Endothelial cell of umbilical vein (primary cell): Measurements from ENCODE around the gene TMEM138. TPM values are rescaled to one million over a fixed set of nuclear protein-coding genes. Genes with fewer than 3 reads are reported as not detected.

Experiments used
- BruUV-seq: library from RNA; stranded (reverse); fragments of 400-500 nt; replicated peaks from 2 replicates; lab custom pipeline; 2021; lab: Mats Ljungman, UMichigan
- CTCF ChIA-PET: fragments of 300-600, 350-600 bp; sonication (Branson Sonifier 250); formaldehyde crosslinking; loops from one replicate; lab custom pipeline; 2021; ENCODE audit warnings: antibody characterized with exemption, inconsistent platforms; lab: Charles Lee
- POLR2A ChIA-PET: fragments of 300-600, 350-600 bp; sonication (Branson Sonifier 250); formaldehyde crosslinking; loops from one replicate; lab custom pipeline; 2021; ENCODE audit warnings: antibody characterized with exemption, inconsistent platforms; lab: Charles Lee
- DNase-seq: peaks from one replicate; pipeline ENCODE4 v3.0.0-alpha.2; 2011; ENCODE audit warnings: low read depth, low spot score
- FAIRE-seq: peaks from 2 replicates; lab custom pipeline; 2011; peaks lifted over from hg19 to GRCh38; lab: Jason Lieb, UNC
- H2AFZ ChIP-seq: 2 replicates; pipeline ENCODE4 v1.6.0; 2012; ENCODE audit warnings: low read depth, low read length, control low read depth, inconsistent platforms
- H3K27ac ChIP-seq: 2 replicates; pipeline ENCODE4 v1.5.1; 2011; ENCODE audit warnings: low read depth, mild to moderate bottlenecking, control low read depth, low read length, moderate library complexity; ENCODE audit not compliant: insufficient read depth
- H3K27me3 ChIP-seq, 2 experiments: 2 replicates each; pipeline versions ENCODE4 v1.6.0 to v1.6.1; 2011; ENCODE audit warnings: low read length in 2 of 2, mixed read lengths in 1 of 2; ENCODE audit not compliant: control insufficient read depth in 2 of 2, insufficient read depth in 2 of 2
- H3K36me3 ChIP-seq, 2 experiments: 2 replicates in 1 of 2; 3 replicates in 1 of 2; pipeline ENCODE4 v1.5.1; 2011; ENCODE audit warnings: low read length in 2 of 2, mild to moderate bottlenecking in 1 of 2, moderate library complexity in 1 of 2; ENCODE audit not compliant: control insufficient read depth in 2 of 2, insufficient read depth in 2 of 2; ENCODE audit errors: extremely low read depth in 1 of 2
- H3K4me1 ChIP-seq: 3 replicates; pipeline ENCODE4 v1.5.1; 2011; ENCODE audit warnings: mild to moderate bottlenecking, low read length; ENCODE audit not compliant: control insufficient read depth, insufficient read depth; ENCODE audit errors: extremely low read depth
- H3K4me2 ChIP-seq: 2 replicates; pipeline ENCODE4 v1.6.1; 2011; ENCODE audit warnings: low read length, control low read depth, mixed read lengths; ENCODE audit not compliant: insufficient read depth
- H3K4me3 ChIP-seq, 3 experiments: fragments of 200-600 bp in 1 of 3; sonication (generic), shearing (Covaris generic) in 1 of 3; replicated peaks in 1 of 3; 2 replicates each; pipeline ENCODE4 v1.5.1; 2011 to 2016; ENCODE audit warnings: control low read depth in 3 of 3, low read length in 3 of 3, mild to moderate bottlenecking in 2 of 3, inconsistent platforms in 1 of 3, low read depth in 1 of 3, moderate library complexity in 1 of 3; ENCODE audit not compliant: insufficient read depth in 1 of 3
- H3K79me2 ChIP-seq: 2 replicates; pipeline ENCODE4 v1.6.0; 2012; ENCODE audit warnings: low read length, inconsistent platforms; ENCODE audit not compliant: control insufficient read depth, insufficient read depth
- H3K9ac ChIP-seq: replicated peaks from 2 replicates; pipeline ENCODE3; 2011; ENCODE audit warnings: low read length, control low read depth; ENCODE audit not compliant: insufficient read depth; ENCODE audit errors: extremely low read depth
- H3K9me1 ChIP-seq: replicated peaks from 3 replicates; pipeline ENCODE4 v1.6.0; 2011; ENCODE audit warnings: mild to moderate bottlenecking, low read length; ENCODE audit not compliant: control insufficient read depth, insufficient read depth; ENCODE audit errors: extremely low read depth
- H3K9me3 ChIP-seq: replicated peaks from 2 replicates; pipeline ENCODE4 v1.5.1; 2012; ENCODE audit warnings: low read length, inconsistent platforms; ENCODE audit not compliant: control insufficient read depth, insufficient read depth
- H4K20me1 ChIP-seq: replicated peaks from 2 replicates; pipeline ENCODE3; 2011; ENCODE audit warnings: mild to moderate bottlenecking, low read length; ENCODE audit not compliant: control insufficient read depth, insufficient read depth; ENCODE audit errors: extremely low read depth
- EZH2 ChIP-seq: IDR thresholded peaks from 2 replicates; pipeline ENCODE4 v1.6.1; 2012; ENCODE audit warnings: borderline replicate concordance, low read depth, mild to moderate bottlenecking, moderate library complexity, low read length, inconsistent platforms; ENCODE audit not compliant: severe bottlenecking
- FOS ChIP-seq: IDR thresholded peaks from 2 replicates; pipeline ENCODE4 v1.6.1; 2011; ENCODE audit warnings: mild to moderate bottlenecking, low read length, moderate library complexity, borderline replicate concordance; ENCODE audit not compliant: insufficient read depth
- POLR2A ChIP-seq: IDR thresholded peaks from 2 replicates; pipeline ENCODE4 v1.6.1; 2012; ENCODE audit warnings: low read depth, mild to moderate bottlenecking, control low read depth, low read length
- POLR2AphosphoS5 ChIP-seq: IDR thresholded peaks from 2 replicates; pipeline ENCODE4 v1.6.1; 2012; ENCODE audit warnings: low read depth, mild to moderate bottlenecking, control low read depth, low read length, moderate library complexity; ENCODE audit not compliant: insufficient read depth
- dilution Hi-C: fragments of 300-500 bp; cut with MboI; formaldehyde crosslinking; loops from one replicate; pipeline ENCODE4 v1.15.0; 2019; ENCODE audit warnings: low sequenced_read_pairs; ENCODE audit not compliant: extremely low pct_ligation_motif_present
- intact Hi-C: fragments of 100-400 bp; cut with micrococcal nuclease; formaldehyde crosslinking; loops from one replicate; pipeline ENCODE4 v1.10.0; 2022
- polyA plus RNA-seq, 4 experiments: library from polyadenylated mRNA; depleted of rRNA in 3 of 4; stranded (reverse) in 3 of 4; unstranded in 1 of 4; fragments of >200 nt; gene quantifications; 2 replicates each; pipeline versions ENCODE4 v1.2.1 to v1.2.3, GENCODE V29; 2011 to 2012; ENCODE audit warnings: missing spikeins in 1 of 4
- total RNA-seq: library from RNA; stranded (reverse); gene quantifications from 2 replicates; pipeline ENCODE4 v1.2.3, GENCODE V29; 2021
- TF ChIP-seq, protein P1 (sequence below), 2 donors: IDR thresholded peaks; 1 replicate in 1 of 2; 2 replicates in 1 of 2; pipeline ENCODE4 v1.5.1; 2011; ENCODE audit warnings: low read length in 2 of 2, mild to moderate bottlenecking in 2 of 2, moderate library complexity in 2 of 2, control low read depth in 1 of 2, inconsistent platforms in 1 of 2, low read depth in 1 of 2; ENCODE audit not compliant: insufficient read depth in 1 of 2; ENCODE audit errors: extremely low read depth in 1 of 2

Gene TMEM138
- total and polyA plus RNA-seq, 2 donors (not counting 3 experiments of a cell fraction or from before 2014, with no cell fraction given) = 37.9 to 60.0 TPM

DNA sequence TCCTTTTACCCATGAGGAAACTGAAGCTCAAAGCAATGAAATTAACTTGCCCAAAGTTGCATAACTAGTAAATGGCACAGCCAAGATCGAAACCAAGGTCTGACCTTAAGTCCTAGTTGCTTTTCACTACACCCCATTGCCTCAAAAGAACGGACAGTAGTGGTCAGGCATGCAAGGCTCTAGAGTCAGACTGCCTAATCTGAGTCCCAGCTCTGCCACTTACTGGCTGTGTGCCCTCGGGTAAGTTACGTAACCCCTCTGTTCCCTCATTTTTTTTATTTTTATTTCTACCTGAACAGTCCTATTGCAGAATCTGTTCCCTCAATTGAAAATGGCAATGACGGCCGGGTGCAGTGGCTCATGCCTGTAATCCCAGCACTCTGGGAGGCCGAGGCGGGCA lies 10.1 kb upstream of the TMEM138 start:
- ChIA-PET CTCF (interaction anchor here (0.9 kb wide), 1 partner anchor 33 kb away, joined by 3 read pairs; no protein-coding TSS in a partner anchor), POLR2A (interaction anchor here (1.0 kb wide), 1 partner anchor 9 kb away, joined by 3 read pairs; no protein-coding TSS in a partner anchor)
- H3K9ac ChIP-seq = no peak overlapping the region
- H3K4me1 ChIP-seq = peaks cover 14% of the 10 kb centered on the region
- H3K79me2 ChIP-seq = no peaks in the 10 kb centered on the region
- no peaks in the 10 kb centered on the region for H3K9me1 ChIP-seq
- peaks cover 0 to 20% of the 10 kb centered on the region in 2 experiments for H3K36me3 ChIP-seq
- dilution Hi-C loops = no loop called here
- intact Hi-C loops = no loop called here
- H3K27me3 ChIP-seq = no peaks in the 10 kb centered on the region
- FAIRE-seq = peak; percentile 33
- no peak overlapping the region for H3K4me2 ChIP-seq
- no TSS peak for BruUV-seq
- H3K9me3 ChIP-seq = no peaks in the 10 kb centered on the region
- DNase-seq = no peak
- H3K27ac ChIP-seq = no peak overlapping the region
- TF ChIP-seq POLR2AphosphoS5 (no peak), POLR2A (no peak), FOS (no peak), EZH2 (no peak)
- TF ChIP-seq, protein P1, sequence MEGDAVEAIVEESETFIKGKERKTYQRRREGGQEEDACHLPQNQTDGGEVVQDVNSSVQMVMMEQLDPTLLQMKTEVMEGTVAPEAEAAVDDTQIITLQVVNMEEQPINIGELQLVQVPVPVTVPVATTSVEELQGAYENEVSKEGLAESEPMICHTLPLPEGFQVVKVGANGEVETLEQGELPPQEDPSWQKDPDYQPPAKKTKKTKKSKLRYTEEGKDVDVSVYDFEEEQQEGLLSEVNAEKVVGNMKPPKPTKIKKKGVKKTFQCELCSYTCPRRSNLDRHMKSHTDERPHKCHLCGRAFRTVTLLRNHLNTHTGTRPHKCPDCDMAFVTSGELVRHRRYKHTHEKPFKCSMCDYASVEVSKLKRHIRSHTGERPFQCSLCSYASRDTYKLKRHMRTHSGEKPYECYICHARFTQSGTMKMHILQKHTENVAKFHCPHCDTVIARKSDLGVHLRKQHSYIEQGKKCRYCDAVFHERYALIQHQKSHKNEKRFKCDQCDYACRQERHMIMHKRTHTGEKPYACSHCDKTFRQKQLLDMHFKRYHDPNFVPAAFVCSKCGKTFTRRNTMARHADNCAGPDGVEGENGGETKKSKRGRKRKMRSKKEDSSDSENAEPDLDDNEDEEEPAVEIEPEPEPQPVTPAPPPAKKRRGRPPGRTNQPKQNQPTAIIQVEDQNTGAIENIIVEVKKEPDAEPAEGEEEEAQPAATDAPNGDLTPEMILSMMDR (IDR thresholded peaks at IDR 0.05; ENCODE audit: extremely low read depth in 1 of 2, insufficient read depth in 1 of 2, low read depth in 1 of 2, low read length in 2 of 2) = no peak
- no peak overlapping the region for H3K4me3 ChIP-seq
- H4K20me1 ChIP-seq = no peaks in the 10 kb centered on the region
- H2AFZ ChIP-seq = no peak overlapping the region
